Gastroesophageal sphincter (tissue), 4 donors: ENCODE data around the gene LCA5. TPM values are rescaled to one million over a fixed set of nuclear protein-coding genes. Genes with fewer than 3 reads are reported as not detected.
"Not testable (repeated sequence)": the region's sequence is repeated elsewhere in the genome, so short reads cannot be mapped to it uniquely, and the experiment has no call there.

Experiments used
- ATAC-seq: fragments of 150-250 bp; one replicate; pipeline ENCODE4 v1.9.1; 2016; ENCODE audit warnings: mild to moderate bottlenecking, moderate library complexity
- H3K27ac ChIP-seq, 4 donors: fragments of 200-600 bp; sonication (generic) in 3 of 4; 1 replicate in 3 of 4; 2 replicates in 1 of 4; pipeline ENCODE4 v1.5.1; 2016 to 2019
- H3K27me3 ChIP-seq: fragments of 200-600 bp; sonication (generic); one replicate; pipeline ENCODE4 v1.5.1; 2019
- H3K36me3 ChIP-seq, 2 donors: fragments of 200-600 bp; sonication (generic); one replicate each; pipeline ENCODE4 v1.5.1; 2019; ENCODE audit warnings: control low read depth in 1 of 2
- H3K4me1 ChIP-seq, 3 donors: fragments of 200-600 bp; sonication (generic); 1 replicate in 2 of 3; 2 replicates in 1 of 3; pipeline ENCODE4 v1.5.1; 2016 to 2019; ENCODE audit warnings: control low read depth in 2 of 3
- H3K4me3 ChIP-seq, 2 donors: fragments of 200-600 bp; sonication (generic); one replicate each; pipeline ENCODE4 v1.5.1; 2019; ENCODE audit warnings: mild to moderate bottlenecking in 1 of 2, moderate library complexity in 1 of 2
- H3K9me3 ChIP-seq, 3 donors: fragments of 200-600 bp; sonication (generic); one replicate each; pipeline ENCODE4 v1.5.1; 2017 to 2019; ENCODE audit warnings: control low read depth in 2 of 3
- CTCF ChIP-seq, 4 experiments: fragments of 200-600 bp in 2 of 4; fragments of 450-650 bp in 2 of 4; sonication (generic) in 1 of 4; IDR thresholded peaks; one replicate each; pipeline ENCODE4 v1.5.1; 2017 to 2019; ENCODE audit warnings: antibody characterized with exemption in 4 of 4, mild to moderate bottlenecking in 2 of 4, moderate library complexity in 2 of 4
- EP300 ChIP-seq: sonication (generic); formaldehyde crosslinking; IDR thresholded peaks from one replicate; pipeline ENCODE4 v1.6.1; 2017; ENCODE audit warnings: antibody characterized with exemption, mild to moderate bottlenecking
- POLR2A ChIP-seq, 2 donors: fragments of 450-650 bp; IDR thresholded peaks; one replicate each; pipeline ENCODE4 v1.6.1; 2017; ENCODE audit warnings: antibody characterized with exemption in 2 of 2, mild to moderate bottlenecking in 2 of 2, moderate library complexity in 1 of 2
- POLR2AphosphoS5 ChIP-seq: sonication (generic); formaldehyde crosslinking; IDR thresholded peaks from one replicate; pipeline ENCODE4 v1.6.1; 2017; ENCODE audit warnings: antibody characterized with exemption
- WGBS, 2 donors: methylation state at CpG; one replicate each; pipeline ENCODE4 v1.1.5; 2018; ENCODE audit warnings: low coverage in 1 of 2; 5-methylcytosine and 5-hydroxymethylcytosine counted together
- total RNA-seq, 4 donors: library from RNA; depleted of rRNA; stranded (reverse); fragments of >200 nt; gene quantifications; one replicate each; pipeline ENCODE4 v1.1.0, GENCODE V29; 2016

Gene LCA5
- total RNA-seq, 4 donors from 2014 or later, result 6.8 to 11.8 (median 9.5) TPM

GRCh38 chr6:79446006-79446405, 91.2 kb downstream of the LCA5 start:
- Histone ChIP-seq H3K9me3 (no peaks in the 10 kb centered on the region), H3K4me3 (no peak overlapping the region), H3K4me1 (no peaks in the 10 kb centered on the region), H3K27ac (no peak overlapping the region), H3K27me3 (no peaks in the 10 kb centered on the region), H3K36me3 (no peaks in the 10 kb centered on the region)
- 75 to 88% methylated on average over 4 of the region's 4 CpGs for WGBS, 2 donors
- TF ChIP-seq CTCF (IDR thresholded peaks at IDR 0.05) (no peak), POLR2AphosphoS5 (no peak), EP300 (no peak), POLR2A (IDR thresholded peaks at IDR 0.05) (no peak)
- ATAC-seq, result no peak

DNA sequence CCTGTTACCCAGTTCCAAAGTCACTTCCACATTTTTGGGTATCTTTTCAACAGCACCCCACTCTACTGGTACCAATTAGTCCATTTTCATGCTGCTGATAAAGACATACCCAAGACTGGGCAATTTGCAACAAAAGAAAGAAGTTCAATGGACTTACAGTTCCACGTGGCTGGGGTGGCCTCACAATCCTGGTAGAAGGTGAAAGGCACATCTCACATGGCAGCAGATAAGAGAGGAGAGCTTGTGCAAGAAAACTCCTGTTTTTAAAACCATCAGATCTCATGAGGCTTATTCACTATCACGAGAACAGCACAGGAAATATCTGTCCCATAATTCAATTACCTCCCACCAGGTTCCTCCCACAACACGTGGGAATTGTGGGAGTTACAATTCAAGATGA, 93.4 kb downstream of the LCA5 start:
- ATAC-seq, result not testable (repeated sequence)
- 79 to 90% methylated on average over 2 to 3 of the region's 3 CpGs for WGBS, 2 donors

DNA sequence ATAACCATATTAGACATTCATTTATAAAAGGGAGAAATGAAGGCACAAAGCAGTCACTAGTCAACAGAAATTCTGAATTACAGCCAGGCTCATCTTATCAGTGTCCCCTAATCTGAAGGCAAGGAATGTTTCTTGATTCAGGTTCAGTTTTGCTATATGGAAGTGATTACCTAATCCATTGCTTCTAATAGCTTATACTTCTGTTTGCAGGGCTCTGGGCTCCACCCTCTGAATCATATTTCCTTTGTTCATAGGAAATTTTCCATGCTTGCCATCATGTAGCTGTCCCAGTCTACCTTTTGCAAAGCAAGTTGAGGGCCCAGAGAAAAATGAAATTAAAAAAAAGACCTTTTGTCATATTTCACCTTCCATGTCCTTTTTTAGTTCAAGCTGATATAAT, 96.0 kb downstream of the LCA5 start:
- Histone ChIP-seq H3K4me1 (no peaks in the 10 kb centered on the region), H3K27me3 (no peaks in the 10 kb centered on the region), H3K27ac (no peak overlapping the region), H3K36me3 (no peaks in the 10 kb centered on the region), H3K4me3 (no peak overlapping the region), H3K9me3 (no peaks in the 10 kb centered on the region)
- no peak for TF ChIP-seq POLR2A (IDR thresholded peaks at IDR 0.05)
- TF ChIP-seq EP300, result no peak
- no peak for TF ChIP-seq CTCF (IDR thresholded peaks at IDR 0.05)
- no peak for TF ChIP-seq POLR2AphosphoS5
- ATAC-seq, result no peak

More for the DNA sequence above, 93.4 kb downstream of the LCA5 start:
- H3K4me3 ChIP-seq, H3K36me3 ChIP-seq, H3K27ac ChIP-seq, H3K4me1 ChIP-seq, H3K27me3 ChIP-seq, H3K9me3 ChIP-seq: not testable (repeated sequence)

- no peak overlapping the region for H3K4me3 ChIP-seq
- no peaks in the 10 kb centered on the region for H3K4me1 ChIP-seq
- no peak overlapping the region for H3K27ac ChIP-seq
- no peaks in the 10 kb centered on the region for H3K36me3 ChIP-seq
- no peak for ATAC-seq
- 56 to 63% methylated on average over 1 of the region's 1 CpG for WGBS, 2 donors
- H3K9me3 ChIP-seq, result no peaks in the 10 kb centered on the region
- no peaks in the 10 kb centered on the region for H3K27me3 ChIP-seq
- no peak for TF ChIP-seq CTCF (IDR thresholded peaks at IDR 0.05)
- no peak for TF ChIP-seq POLR2A (IDR thresholded peaks at IDR 0.05)
- no peak for TF ChIP-seq POLR2AphosphoS5
- no peak for TF ChIP-seq EP300
These were observed 96.6 kb downstream of the LCA5 start for GRCh38 chr6:79440598-79440997.

- peak; percentile 46 for ATAC-seq
These were observed 99.2 kb downstream of the LCA5 start for GRCh38 chr6:79438030-79438429.

GRCh38 chr6:79436241-79436640, 101.0 kb downstream of the LCA5 start:
- Histone ChIP-seq H3K4me3 (no peak overlapping the region), H3K27me3 (no peaks in the 10 kb centered on the region), H3K36me3 (no peaks in the 10 kb centered on the region), H3K4me1 (no peaks in the 10 kb centered on the region), H3K27ac (no peak overlapping the region), H3K9me3 (no peaks in the 10 kb centered on the region)
- TF ChIP-seq POLR2A (IDR thresholded peaks at IDR 0.05) (no peak), CTCF (IDR thresholded peaks at IDR 0.05) (no peak), POLR2AphosphoS5 (no peak), EP300 (no peak)
- ATAC-seq, result no peak
- 83 to 94% methylated on average over 2 of the region's 2 CpGs for WGBS, 2 donors

More at GRCh38 chr6:79438030-79438429, 99.2 kb downstream of the LCA5 start:
- TF ChIP-seq EP300 (no peak), POLR2A (IDR thresholded peaks at IDR 0.05) (no peak)
- no peaks in the 10 kb centered on the region for H3K27me3 ChIP-seq
- no peaks in the 10 kb centered on the region for H3K4me1 ChIP-seq
- no peak overlapping the region for H3K27ac ChIP-seq
- H3K4me3 ChIP-seq, result no peak overlapping the region
- no peaks in the 10 kb centered on the region for H3K9me3 ChIP-seq
- no peaks in the 10 kb centered on the region for H3K36me3 ChIP-seq
- WGBS, 2 donors, result 22 to 27% methylated on average over 2 of the region's 2 CpGs
